GM18505 (cell line): ENCODE data around the gene BEGAIN.

Source experiments
- ATAC-seq: cut with Tn5 transposase; IDR thresholded peaks from one replicate; pipeline ENCODE4 v1.9.1; 2021; ENCODE audit not compliant: unreplicated experiment
- POLR2A ChIP-seq: IDR thresholded peaks from 4 replicates; pipeline ENCODE4 v1.6.1; 2011; ENCODE audit warnings: borderline replicate concordance; ENCODE audit not compliant: insufficient read depth, insufficient read length; ENCODE audit errors: extremely low read depth

The BEGAIN gene

GRCh38 chr14:100620255-100621100 is 33.3 kb upstream of the BEGAIN start:
- ATAC-seq, result no peak
- no peak for TF ChIP-seq POLR2A

- no peak for ATAC-seq
- no peak for TF ChIP-seq POLR2A
Observed at GRCh38 chr14:100619396-100620254, 32.4 kb upstream of the BEGAIN start.

- no peak for ATAC-seq
- TF ChIP-seq POLR2A, result no peak
Observed at GRCh38 chr14:100618763-100619320, 31.6 kb upstream of the BEGAIN start.

- TF ChIP-seq POLR2A, result no peak
- ATAC-seq, result no peak
Observed at GRCh38 chr14:100618318-100618693, 31.1 kb upstream of the BEGAIN start.

GRCh38 chr14:100617410-100618317 is 30.4 kb upstream of the BEGAIN start:
- no peak for ATAC-seq
- no peak for TF ChIP-seq POLR2A

GRCh38 chr14:100616854-100617409 is 29.7 kb upstream of the BEGAIN start:
- no peak for ATAC-seq
- TF ChIP-seq POLR2A, result no peak

- ATAC-seq, result no peak
Observed at GRCh38 chr14:100615736-100616695, 28.8 kb upstream of the BEGAIN start.

GRCh38 chr14:100614803-100615202 is 27.6 kb upstream of the BEGAIN start:
- ATAC-seq, result no peak
- TF ChIP-seq POLR2A, result no peak

More at GRCh38 chr14:100615736-100616695, 28.8 kb upstream of the BEGAIN start:
- TF ChIP-seq POLR2A, result no peak

- ATAC-seq, result no peak
- no peak for TF ChIP-seq POLR2A
Observed at GRCh38 chr14:100612986-100613385, 25.8 kb upstream of the BEGAIN start.

- no peak for TF ChIP-seq POLR2A
- no peak for ATAC-seq
Observed at GRCh38 chr14:100611811-100612480, 24.7 kb upstream of the BEGAIN start.
